GM21423 (cell line): ENCODE results near the gene RND3.

Experiments
- ATAC-seq: cut with Tn5 transposase; IDR thresholded peaks from one replicate; pipeline ENCODE4 v1.9.1; 2021; ENCODE audit warnings: mild to moderate bottlenecking, moderate library complexity; ENCODE audit not compliant: unreplicated experiment

Gene RND3

DNA sequence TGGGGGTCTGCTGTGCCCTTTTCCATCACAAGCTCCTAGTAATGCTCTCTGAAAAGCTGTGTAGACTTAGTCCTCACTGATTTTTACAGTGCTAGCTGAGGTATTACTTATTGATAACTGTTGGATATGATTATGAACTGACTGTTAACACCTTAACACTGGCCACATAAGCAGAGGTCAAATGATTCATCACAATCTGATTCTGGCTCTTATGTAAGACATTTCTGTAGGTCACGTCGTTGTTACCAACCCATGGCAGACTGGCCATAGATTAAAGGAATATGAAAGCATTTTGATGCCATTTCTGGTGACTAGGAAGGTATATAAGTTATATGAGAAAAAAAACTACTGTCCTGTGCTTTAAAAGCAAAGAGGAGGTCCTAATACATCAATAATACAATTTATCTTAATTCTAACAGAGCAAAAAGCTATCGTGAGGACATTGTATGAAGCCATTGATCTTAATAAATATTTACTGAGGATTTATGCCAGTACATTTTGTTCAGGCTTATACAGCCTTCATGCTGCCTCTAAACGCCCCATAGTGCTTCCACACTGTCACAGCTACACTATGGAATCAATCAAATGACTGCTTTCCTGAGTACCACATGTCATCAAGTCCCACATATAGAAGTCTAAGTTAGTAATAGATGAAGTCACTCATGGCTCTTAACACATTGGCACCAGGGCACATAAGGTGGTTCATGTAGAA, 6.9 kb upstream of the RND3 start:
- no peak for ATAC-seq

DNA sequence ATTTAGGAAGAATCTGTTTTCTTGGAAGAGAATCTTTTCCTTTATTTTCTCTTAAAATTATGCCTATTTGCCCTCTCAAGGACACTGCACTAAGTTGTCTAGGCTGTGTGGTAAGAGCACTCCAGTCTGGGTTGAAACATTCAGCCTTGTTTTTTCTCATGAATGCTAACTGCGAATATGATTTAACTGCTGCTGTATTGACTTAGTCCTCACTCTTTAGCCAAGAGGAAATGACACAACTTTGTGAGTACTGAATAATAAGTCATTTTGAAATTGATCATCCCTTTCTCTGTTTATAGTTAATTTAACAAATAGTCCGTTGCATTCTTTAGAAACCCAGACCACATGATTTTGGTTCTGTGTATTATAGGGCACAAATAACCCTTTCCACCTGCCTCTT, 4.5 kb upstream of the RND3 start:
- no peak for ATAC-seq

DNA sequence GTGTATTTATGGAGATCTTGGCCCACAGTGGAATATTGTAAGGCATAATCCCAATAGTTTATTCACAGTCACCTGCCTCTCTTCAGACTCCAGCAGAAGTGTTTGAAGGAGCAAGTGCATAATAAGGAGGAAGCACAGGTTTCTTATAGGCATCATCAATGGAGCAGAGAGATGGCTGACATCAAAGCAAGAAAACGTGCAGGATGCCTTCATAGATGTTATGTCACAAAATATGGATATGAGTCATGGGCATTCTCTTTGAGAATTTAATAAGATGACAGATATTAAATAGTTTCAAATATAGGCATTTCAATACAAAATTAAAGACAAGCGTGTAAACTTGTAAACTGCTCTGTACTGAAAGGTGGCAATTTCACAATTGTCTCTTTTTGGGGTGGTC, 4.0 kb upstream of the RND3 start:
- ATAC-seq, result no peak

DNA sequence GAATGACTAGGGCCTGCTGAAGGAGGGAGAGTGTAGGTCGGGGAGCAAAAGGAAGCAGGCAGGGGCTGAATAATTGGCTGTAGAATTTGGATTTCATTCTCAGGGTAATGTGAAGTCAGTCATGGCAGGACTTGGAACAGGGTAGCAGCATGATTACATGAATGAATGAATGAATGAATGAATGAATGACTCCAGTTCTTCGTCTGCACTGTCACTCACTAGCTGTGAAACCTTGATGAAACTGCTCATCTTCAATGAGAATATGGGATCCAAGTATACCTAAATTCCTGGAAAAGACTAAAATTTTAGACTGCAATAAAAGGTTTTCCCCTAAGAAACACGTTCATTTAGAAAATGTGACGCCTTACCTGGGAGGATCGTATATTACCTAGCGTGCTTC, 3.0 kb upstream of the RND3 start:
- ATAC-seq, result no peak

DNA sequence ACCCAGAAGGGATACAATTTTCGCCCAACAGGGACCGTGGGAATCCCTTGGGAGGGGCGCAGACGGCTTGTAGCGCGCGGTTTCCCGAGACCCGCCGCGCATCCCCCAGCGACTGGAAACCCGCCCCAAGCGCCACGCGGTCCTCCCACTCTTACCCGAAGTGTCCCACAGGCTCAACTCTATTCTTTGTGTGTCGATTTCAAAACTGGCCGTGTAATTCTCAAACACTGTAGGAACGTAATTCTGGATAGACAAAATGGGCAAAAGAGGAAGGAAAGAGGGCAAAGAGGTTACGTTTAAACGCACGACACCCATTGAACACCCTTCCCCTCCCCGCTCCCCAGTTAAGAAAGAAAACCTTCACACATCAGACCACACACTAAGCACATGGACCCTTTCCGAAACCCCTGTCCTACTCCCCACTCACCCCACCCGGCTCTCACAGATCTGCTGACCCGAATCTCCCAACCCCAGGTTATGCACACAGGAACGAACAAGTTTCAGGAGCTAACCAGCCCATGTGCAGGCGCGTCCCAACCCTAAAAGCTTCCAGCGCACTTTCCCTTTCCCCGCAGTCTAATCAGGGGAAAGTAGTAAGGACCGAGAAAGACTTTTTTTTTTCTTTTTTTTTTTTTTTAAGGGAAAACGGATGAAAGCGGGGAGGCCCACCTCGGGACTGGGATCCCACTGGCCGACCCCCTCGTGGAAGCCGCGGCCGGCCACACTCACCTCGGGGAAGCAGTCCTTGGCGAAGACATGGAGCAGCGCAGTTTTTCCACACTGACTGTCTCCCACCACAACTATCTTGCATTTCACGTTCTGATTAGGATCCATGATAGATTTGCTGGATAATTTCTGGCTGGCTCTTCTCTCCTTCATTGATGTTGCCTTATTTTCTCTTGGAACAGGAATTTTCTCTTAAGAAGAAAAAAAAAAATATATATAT, 655 bp downstream of the RND3 start:
- ATAC-seq, result no peak

DNA sequence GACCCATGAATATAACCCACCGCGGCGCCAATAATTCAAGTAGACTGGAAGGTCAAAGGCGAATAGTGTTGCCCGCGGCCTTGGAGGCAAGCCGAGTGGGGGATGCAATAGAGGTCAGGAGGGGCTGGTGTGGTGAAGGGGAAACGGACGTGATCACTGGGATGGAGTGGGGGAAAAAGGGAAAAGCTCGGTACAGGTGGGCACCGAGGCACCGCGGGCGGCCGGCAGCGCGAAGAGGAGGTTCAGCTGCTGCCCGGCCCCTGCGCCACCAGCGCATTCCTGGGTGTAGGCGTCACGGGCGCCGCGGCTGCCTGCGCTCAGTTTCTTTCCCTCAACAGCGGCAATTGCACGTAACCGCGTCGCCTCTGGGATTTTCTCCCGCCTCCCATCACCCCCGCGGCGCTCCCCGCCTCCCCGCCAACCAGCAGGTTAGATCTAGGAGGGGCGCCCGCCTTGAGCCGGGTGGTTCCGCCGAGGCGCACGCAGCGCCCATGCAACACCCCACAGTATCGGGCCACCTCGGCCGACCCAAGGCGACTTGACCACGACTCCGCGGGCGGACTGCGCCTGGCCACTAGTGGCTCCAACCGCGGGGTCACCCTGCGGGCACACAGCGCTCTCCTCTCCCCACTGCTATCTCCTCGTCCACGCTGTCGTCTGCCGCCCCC, 1.5 kb downstream of the RND3 start:
- no peak for ATAC-seq

DNA sequence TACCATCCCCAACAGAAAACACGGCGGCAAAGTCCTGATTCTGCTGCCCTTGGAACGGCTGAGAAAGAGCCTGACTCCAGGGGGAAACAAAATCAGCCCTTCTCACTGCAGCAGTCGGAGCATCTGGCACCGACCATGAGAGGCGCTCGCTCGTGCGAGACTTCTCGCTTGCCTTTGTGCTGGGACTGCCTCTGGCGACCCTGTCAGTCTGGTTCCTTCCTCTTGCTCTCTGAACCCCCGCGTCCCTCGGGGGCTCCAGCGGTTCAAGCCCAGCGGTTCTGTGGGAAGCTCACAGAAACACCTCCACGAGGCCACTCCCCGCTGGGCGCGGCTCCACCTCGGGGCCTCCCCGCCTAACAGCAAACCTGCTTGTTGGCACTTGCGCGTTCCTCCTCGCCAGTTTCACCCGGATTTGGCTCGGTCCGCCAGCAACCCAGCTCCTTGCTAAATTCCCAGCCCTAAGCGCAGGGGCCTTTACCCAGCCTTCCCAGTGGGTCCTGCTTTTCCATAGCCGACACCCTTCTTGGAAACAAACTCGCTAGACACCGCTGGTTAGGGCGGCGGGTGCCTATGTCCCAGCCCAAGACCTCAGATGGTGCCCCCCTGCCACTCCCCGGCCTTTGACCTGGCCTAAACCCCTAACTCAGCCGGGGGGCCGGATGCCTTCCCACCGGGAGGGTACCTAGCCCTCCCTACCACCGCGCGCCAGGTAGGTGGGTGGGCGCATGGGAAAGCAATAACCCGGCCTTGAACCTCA, 2.2 kb downstream of the RND3 start:
- peak; percentile 39 for ATAC-seq

DNA sequence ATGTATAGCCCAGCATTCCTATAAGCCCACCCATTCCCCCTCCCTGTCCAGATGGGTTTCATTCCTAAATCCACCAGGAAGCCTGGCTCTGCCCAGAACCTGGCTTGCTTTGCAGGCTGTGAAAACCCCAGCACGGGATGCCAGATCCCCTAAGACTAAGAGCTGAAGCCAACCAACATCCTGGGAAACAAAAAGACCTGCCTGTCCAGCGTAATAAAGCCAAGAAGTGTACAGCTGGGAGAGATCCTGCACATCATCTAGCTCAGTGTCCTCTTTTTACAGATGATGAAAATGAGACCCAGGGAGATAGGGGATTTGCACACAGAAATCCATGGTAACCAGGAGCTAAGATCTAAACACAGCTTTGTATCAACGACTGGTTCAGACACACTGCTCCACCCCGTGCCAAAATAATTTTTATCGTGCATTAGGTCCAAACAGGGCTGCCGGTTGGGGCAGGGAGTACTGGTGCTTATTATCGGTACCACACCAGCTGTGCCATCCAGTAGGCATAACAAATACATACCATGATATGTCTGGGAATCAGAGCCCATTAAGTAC, 2.9 kb downstream of the RND3 start:
- ATAC-seq, result no peak

DNA sequence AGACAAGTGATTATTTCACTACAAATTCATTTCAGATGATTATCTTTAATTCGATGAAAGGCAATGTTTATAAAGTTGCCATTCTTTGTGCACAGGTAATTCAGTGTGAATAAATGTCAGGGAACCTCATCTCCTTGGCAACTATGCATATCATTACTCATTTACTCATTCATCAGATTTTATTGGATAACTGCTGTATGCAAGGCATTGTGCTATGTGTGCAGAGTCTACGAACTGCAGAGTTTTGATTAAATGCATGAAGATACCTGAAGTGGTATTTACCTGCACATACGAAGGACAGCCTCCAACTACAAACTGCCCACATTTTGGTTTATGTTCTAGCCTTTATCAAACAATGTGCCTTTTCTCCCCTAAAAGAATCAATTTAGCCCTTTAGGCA, 3.5 kb downstream of the RND3 start:
- no peak for ATAC-seq

DNA sequence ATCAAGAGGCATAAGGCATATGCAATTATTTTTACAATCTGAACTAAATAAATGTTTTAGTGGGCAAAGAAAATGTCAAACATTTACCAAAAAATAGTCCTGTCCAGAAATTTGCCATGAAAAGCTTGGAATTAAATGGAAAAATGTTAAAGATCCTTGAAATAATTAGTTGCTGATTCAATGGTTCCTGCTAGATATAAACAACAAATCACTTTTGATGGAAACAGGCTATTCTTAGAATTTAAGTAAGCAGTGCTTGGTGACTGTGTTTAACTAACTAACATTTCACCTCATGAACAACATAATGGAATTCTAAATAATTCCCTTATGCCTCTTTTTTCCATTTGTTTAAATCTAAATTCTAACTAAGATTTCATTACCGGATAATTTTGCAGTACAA, 3.9 kb downstream of the RND3 start:
- ATAC-seq, result no peak

DNA sequence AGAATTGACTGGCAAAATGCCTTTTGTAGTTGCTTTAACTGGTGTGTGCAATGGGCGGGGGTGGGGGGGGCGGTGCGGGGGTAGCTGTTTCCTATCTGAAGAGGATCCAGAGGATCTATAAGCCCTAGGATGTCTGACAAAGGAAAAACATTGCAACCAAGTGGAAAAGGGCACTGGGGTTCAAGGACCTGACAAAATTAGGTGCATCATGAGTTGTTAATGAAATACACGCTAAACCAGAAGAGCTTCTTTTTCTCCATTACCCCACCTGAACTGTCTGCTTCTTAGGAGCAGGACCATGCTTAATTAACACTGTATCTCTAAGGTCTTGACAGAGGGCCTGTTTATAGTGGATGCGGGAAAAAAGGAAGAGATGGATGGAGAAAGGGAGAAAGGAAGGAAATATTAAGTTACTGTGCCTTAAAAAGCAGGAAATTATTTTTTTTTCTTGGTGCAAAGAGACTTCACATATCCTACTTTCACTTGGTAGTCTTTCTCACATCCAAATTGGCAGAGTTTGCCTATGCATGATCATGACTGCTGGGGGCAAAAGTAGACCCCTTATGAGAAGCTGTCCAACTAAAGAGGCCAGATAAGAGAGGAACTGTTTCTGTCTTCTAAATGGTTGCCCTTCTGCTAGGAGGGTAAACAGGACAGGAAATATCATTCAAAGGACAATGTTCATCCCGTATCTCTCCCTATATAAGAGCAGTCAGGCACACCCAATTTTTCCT, 4.6 kb downstream of the RND3 start:
- no peak for ATAC-seq

DNA sequence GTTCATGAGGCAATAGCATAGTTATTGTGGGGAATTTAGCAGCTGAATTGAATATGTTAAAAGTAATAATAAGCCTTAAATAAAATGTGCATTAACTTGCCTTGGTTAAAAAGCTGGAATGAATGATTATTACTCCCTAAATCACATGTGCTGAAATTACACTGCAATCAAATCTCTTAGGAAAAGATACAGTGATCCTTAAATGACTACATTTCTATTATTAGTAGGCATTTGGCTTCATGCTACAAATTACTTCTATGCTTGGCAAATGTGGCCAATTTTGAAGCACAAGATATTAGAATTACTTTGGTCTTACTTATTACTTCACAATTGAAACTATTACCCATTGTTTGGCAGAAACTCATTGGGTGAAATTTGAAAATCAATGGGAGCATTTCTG, 5.4 kb downstream of the RND3 start:
- ATAC-seq, result no peak

DNA sequence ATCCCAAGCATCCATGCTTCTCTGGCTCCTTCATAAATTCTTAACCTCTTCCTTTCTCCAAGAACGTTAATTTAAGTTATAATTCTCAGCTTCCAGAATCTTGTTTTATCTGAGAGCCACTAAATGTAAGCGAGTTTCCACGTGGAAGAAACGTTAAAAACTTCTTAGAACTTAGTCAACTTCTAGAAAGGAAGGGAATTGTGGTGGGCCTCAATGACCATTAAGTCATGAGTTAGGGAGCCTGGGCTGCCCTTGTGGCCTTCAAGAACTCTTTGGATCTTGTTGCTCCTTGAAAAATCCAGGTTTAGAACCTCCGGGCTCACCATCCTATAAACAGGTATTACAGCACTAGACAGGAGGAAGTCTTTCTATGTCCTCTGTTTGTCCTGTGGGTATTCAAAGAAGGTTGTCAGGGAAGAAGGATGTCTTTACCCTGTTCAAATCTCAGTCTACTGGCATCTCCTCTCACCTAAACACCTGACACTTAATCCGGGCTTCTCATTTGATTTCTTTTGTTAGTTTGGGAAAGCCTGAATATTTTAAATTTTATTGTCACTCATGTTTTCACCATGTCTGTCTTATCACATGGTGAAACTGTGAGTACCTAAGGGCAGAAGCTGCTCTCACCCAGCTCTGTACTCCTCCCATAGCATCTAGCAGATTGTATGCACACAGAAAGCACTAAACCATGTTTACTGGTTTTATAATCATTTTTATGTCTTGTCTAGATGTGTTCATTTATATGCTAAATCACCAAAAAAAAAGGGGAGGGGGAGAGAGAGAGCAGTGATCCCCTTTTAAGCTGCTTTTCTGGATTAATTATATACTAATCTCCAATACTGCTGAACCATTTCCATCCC, 6.3 kb downstream of the RND3 start:
- ATAC-seq, result no peak

DNA sequence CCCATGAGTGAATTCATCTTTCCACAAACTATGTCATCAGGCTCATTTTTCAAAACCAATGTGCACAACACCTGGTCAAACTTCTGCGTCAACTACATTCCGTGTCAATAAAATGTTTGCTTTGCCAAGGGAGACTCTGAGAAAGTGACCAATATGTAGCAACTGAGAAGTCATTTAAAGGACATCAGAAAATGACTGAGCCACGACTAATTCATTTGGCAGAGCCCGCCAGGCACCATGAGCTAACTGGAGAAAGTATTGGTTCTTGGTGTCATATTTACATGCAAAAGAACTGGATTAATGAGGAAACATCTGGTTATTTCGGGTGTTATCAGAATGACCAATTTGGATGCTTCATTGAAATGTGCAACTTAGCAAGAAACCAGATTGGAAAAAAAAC, 7.2 kb downstream of the RND3 start:
- no peak for ATAC-seq

DNA sequence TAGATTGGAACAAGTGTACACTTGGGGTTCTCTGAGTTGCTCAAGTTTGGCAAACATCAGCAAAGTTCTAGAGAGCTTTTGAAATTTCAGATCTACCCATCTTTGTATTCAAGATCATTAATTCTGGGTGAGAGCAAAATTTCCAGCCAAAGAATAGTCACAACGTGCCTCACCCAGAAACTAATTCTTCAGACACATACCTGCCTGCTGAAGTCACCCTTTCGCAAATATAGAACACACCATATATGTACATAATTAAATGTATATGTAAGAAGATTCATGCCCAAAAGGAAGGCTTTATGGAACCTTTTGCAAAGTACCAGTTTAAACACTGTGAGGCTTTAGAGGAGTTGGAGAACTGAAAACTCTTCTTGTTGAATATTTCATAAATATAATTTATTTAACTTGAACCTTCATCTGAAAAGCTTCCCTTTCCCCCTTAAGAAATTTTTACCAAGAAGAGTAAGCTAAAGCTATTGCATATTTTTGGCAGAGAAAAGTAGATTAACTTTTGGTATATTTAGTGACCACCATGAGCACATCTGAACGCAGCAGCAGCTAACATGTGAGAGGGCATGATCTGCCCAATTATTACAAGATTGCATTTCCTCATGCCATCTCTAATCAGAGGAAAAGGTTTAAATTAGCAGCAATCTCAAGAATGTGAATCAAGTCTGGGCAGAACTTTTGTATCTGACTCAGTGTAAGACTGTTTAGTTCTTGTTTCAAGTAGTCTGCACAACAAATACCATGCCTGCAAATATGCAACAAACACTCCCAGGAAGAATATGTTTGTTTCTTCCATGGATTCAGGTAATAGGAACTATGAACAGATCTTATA, 8.2 kb downstream of the RND3 start:
- no peak for ATAC-seq

DNA sequence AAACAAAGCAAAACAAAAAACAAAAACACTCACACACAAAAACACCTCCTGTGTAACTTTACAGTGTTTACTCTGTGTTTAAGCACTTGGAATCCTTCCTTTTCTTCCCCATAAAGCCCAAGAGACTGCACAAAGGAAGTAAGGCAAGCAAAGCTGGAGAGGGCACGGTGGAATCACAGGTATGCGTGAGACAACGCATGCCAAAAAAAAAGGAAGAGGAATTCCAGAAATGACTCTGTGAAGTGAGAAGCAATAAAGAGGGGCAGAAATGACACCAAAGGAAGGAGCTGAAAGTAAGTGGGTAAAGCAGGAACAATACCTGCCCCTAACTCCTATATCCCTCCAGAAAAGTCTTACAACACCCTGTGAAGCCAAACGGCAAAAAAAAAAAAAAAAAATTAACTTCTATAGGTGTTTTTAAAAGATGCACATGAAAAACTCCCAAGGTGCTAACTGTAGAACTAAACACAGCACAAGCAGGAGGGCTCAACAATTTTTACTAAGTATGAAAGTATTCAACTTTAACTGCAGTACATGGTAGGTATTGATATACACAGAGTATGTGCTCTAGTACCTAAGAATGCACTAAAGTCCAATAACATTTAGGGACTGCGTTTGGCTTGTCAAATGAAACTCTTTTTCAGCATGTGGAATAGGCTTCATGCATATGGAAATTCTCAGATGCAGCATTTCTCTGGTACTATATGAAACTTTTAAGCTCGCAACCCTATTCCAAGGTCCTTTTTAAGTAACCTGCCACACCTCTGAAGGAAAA, 9.1 kb downstream of the RND3 start:
- ATAC-seq, result no peak

DNA sequence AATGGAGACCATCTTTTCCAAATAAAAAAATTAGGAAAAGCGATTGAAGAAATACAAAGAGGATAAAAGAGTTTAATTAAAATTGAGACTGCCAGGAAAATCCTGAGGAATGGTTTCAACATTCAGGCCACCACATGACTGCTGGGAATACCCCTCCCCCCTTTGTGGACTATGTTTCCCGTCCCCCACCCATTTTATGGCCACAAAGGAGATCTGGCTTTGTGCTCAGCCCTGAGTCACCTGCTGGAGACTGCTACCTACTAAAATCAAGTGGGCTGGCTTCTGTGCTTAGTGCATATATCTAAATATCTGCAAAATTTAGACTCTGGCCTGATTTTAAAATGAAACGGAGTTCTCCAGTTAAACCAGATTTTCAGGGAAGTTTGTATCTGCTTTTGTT, 10.1 kb downstream of the RND3 start:
- no peak for ATAC-seq
